Gastroesophageal sphincter (tissue), 3 donors: ENCODE measurements around the gene SRSF8.

Experiments used
- CTCF ChIP-seq, 4 experiments: fragments of 200-600 bp in 2 of 4; fragments of 450-650 bp in 2 of 4; sonication (generic) in 1 of 4; IDR thresholded peaks; one replicate each; pipeline ENCODE4 v1.5.1; 2017 to 2019; ENCODE audit warnings: antibody characterized with exemption in 4 of 4, mild to moderate bottlenecking in 2 of 4, moderate library complexity in 2 of 4
- EP300 ChIP-seq: sonication (generic); formaldehyde crosslinking; IDR thresholded peaks from one replicate; pipeline ENCODE4 v1.6.1; 2017; ENCODE audit warnings: antibody characterized with exemption, mild to moderate bottlenecking

GRCh38 chr11:95070471-95070870, 3.8 kb downstream of the SRSF8 start:
- no peak for TF ChIP-seq CTCF (IDR thresholded peaks at IDR 0.05)
- TF ChIP-seq EP300 = no peak
